OCI-LY7 (cell line): ENCODE measurements around the gene CATSPER3.

ENCODE experiments used
- EZH2phosphoT487 ChIP-seq: fragments of 200-600 bp; sonication (generic); IDR thresholded peaks from 2 replicates; pipeline ENCODE4 v1.6.1; 2018; ENCODE audit warnings: low read depth, borderline replicate concordance, mild to moderate bottlenecking, mixed run types, antibody characterized with exemption, low read length, moderate library complexity, mixed read lengths
- TF ChIP-seq, protein P1 (sequence below): fragments of 200-600 bp; sonication (generic); conservative IDR thresholded peaks from 2 replicates; pipeline ENCODE4 v1.5.1; 2014; ENCODE audit warnings: mild to moderate bottlenecking, antibody characterized with exemption, low read length, moderate library complexity, mixed read lengths

- TF ChIP-seq, protein P1, sequence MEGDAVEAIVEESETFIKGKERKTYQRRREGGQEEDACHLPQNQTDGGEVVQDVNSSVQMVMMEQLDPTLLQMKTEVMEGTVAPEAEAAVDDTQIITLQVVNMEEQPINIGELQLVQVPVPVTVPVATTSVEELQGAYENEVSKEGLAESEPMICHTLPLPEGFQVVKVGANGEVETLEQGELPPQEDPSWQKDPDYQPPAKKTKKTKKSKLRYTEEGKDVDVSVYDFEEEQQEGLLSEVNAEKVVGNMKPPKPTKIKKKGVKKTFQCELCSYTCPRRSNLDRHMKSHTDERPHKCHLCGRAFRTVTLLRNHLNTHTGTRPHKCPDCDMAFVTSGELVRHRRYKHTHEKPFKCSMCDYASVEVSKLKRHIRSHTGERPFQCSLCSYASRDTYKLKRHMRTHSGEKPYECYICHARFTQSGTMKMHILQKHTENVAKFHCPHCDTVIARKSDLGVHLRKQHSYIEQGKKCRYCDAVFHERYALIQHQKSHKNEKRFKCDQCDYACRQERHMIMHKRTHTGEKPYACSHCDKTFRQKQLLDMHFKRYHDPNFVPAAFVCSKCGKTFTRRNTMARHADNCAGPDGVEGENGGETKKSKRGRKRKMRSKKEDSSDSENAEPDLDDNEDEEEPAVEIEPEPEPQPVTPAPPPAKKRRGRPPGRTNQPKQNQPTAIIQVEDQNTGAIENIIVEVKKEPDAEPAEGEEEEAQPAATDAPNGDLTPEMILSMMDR, result no peak
- no peak for TF ChIP-seq EZH2phosphoT487
These were observed 7.5 kb downstream of the CATSPER3 start for GRCh38 chr5:134975078-134975715.
